HepG2 (cell line): ENCODE measurements around the gene SMYD1. TPM values are rescaled to one million over a fixed set of nuclear protein-coding genes. Genes with fewer than 3 reads are reported as not detected.

Experiments used
- IRF9 ChIP-seq: sonication (generic); formaldehyde crosslinking; IDR thresholded peaks from 2 replicates; pipeline ENCODE4 v1.8.0; 2022; ENCODE audit warnings: missing genetic modification reagents, mild to moderate bottlenecking, borderline replicate concordance
- KDM5A ChIP-seq: fragments of 200-600 bp; sonication (generic); IDR thresholded peaks from 2 replicates; pipeline ENCODE4 v1.7.0; 2018; ENCODE audit warnings: antibody characterized with exemption, mild to moderate bottlenecking, low read length, borderline replicate concordance
- KLF9 ChIP-seq: IDR thresholded peaks from 2 replicates; pipeline ENCODE4 v1.6.1; 2016; ENCODE audit warnings: low read depth
- MIER3 ChIP-seq: IDR thresholded peaks from 2 replicates; pipeline ENCODE4 v1.6.1; 2016; ENCODE audit warnings: missing compliant biosample characterization, borderline replicate concordance
- MTA1 ChIP-seq: sonication (generic); formaldehyde crosslinking; IDR thresholded peaks from 2 replicates; pipeline ENCODE4 v1.4.0; 2020; ENCODE audit warnings: missing genetic modification reagents, mild to moderate bottlenecking, borderline replicate concordance
- NR2F1 ChIP-seq, 2 experiments: fragments of 450-650 bp in 1 of 2; formaldehyde crosslinking in 1 of 2; IDR thresholded peaks; 2 replicates each; pipeline versions ENCODE4 v1.5.0 to v1.6.1; 2016 to 2020; ENCODE audit warnings: mild to moderate bottlenecking in 1 of 2, missing compliant biosample characterization in 1 of 2, missing genetic modification reagents in 1 of 2, moderate library complexity in 1 of 2
- PCBP1 ChIP-seq: fragments of 200-400 bp; formaldehyde crosslinking; IDR thresholded peaks from 2 replicates; pipeline ENCODE4 v1.6.1; 2017; ENCODE audit warnings: mild to moderate bottlenecking, low read depth, low read length, borderline replicate concordance
- POLR2AphosphoS2 ChIP-seq: IDR thresholded peaks from 2 replicates; pipeline ENCODE4 v1.6.1; 2011; ENCODE audit warnings: low read depth, low read length, improper control_type of control experiment
- RBAK ChIP-seq: sonication (generic); formaldehyde crosslinking; IDR thresholded peaks from 2 replicates; pipeline ENCODE4 v1.5.1; 2020; ENCODE audit warnings: mild to moderate bottlenecking, missing genetic modification reagents
- SPEN ChIP-seq: sonication (generic); formaldehyde crosslinking; IDR thresholded peaks from 2 replicates; pipeline ENCODE4 v1.5.1; 2020; ENCODE audit warnings: low read depth, mild to moderate bottlenecking, missing genetic modification reagents
- ZFAT ChIP-seq: sonication (generic); formaldehyde crosslinking; conservative IDR thresholded peaks from 2 replicates; pipeline ENCODE4 v1.8.1; 2023; ENCODE audit warnings: missing genetic modification reagents, inconsistent platforms
- ZNF7 ChIP-seq: IDR thresholded peaks from 2 replicates; pipeline ENCODE4 v1.6.1; 2016; ENCODE audit warnings: missing biosample characterization, missing genetic modification reagents
- polyA plus RNA-seq, 8 experiments: library from polyadenylated mRNA; depleted of rRNA in 3 of 8; stranded (reverse) in 7 of 8; unstranded in 1 of 8; fragments of >200 nt; fragmentation: Illumina TruSeq in 4 of 8; extraction: Trizol in 4 of 8; gene quantifications; 2 replicates each; pipeline versions ENCODE4 v1.2.1 to v1.2.3, GENCODE V29; 2011 to 2016; ENCODE audit warnings: low read depth in 4 of 8, missing spikeins in 1 of 8, mixed read lengths in 1 of 8; ENCODE audit not compliant: insufficient read depth in 1 of 8
- total RNA-seq, 5 experiments: library from RNA; depleted of rRNA; stranded (reverse); fragments of >200 nt; fragmentation: Illumina TruSeq; extraction: Trizol; gene quantifications; 2 replicates each; pipeline ENCODE4 v1.2.3, GENCODE V29; 2016; ENCODE audit warnings: low read depth in 1 of 5
- TF ChIP-seq, protein P1 (sequence below): sonication (generic); formaldehyde crosslinking; IDR thresholded peaks from 2 replicates; pipeline ENCODE4 v1.4.0; 2020; ENCODE audit warnings: missing genetic modification reagents; ENCODE audit errors: not compliant biosample characterization
- TF ChIP-seq, protein P2 (sequence below): conservative IDR thresholded peaks from 2 replicates; pipeline ENCODE4 v1.6.1; 2018; ENCODE audit warnings: missing genetic modification reagents
- TF ChIP-seq, protein P3 (sequence below): sonication (generic); formaldehyde crosslinking; conservative IDR thresholded peaks from 2 replicates; pipeline ENCODE4 v1.4.0; 2020; ENCODE audit warnings: missing genetic modification reagents
- TF ChIP-seq, protein P4 (sequence below): sonication (generic); formaldehyde crosslinking; IDR thresholded peaks from 2 replicates; pipeline ENCODE4 v1.4.0; 2020; ENCODE audit warnings: mild to moderate bottlenecking, missing genetic modification reagents

Gene SMYD1
- total and polyA plus RNA-seq, 2 of the 13 experiments (the other 11 are each of a cell fraction or from before 2014, with no cell fraction given), result not detected

- TF ChIP-seq, protein P1, sequence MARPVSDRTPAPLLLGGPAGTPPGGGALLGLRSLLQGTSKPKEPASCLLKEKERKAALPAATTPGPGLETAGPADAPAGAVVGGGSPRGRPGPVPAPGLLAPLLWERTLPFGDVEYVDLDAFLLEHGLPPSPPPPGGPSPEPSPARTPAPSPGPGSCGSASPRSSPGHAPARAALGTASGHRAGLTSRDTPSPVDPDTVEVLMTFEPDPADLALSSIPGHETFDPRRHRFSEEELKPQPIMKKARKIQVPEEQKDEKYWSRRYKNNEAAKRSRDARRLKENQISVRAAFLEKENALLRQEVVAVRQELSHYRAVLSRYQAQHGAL (CRISPR knock-in tag), result no peak
- TF ChIP-seq, protein P2, sequence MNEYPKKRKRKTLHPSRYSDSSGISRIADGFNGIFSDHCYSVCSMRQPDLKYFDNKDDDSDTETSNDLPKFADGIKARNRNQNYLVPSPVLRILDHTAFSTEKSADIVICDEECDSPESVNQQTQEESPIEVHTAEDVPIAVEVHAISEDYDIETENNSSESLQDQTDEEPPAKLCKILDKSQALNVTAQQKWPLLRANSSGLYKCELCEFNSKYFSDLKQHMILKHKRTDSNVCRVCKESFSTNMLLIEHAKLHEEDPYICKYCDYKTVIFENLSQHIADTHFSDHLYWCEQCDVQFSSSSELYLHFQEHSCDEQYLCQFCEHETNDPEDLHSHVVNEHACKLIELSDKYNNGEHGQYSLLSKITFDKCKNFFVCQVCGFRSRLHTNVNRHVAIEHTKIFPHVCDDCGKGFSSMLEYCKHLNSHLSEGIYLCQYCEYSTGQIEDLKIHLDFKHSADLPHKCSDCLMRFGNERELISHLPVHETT (CRISPR knock-in tag), result no peak
- no peak for TF ChIP-seq IRF9 (CRISPR knock-in tag)
- no peak for TF ChIP-seq POLR2AphosphoS2
- TF ChIP-seq, protein P3, sequence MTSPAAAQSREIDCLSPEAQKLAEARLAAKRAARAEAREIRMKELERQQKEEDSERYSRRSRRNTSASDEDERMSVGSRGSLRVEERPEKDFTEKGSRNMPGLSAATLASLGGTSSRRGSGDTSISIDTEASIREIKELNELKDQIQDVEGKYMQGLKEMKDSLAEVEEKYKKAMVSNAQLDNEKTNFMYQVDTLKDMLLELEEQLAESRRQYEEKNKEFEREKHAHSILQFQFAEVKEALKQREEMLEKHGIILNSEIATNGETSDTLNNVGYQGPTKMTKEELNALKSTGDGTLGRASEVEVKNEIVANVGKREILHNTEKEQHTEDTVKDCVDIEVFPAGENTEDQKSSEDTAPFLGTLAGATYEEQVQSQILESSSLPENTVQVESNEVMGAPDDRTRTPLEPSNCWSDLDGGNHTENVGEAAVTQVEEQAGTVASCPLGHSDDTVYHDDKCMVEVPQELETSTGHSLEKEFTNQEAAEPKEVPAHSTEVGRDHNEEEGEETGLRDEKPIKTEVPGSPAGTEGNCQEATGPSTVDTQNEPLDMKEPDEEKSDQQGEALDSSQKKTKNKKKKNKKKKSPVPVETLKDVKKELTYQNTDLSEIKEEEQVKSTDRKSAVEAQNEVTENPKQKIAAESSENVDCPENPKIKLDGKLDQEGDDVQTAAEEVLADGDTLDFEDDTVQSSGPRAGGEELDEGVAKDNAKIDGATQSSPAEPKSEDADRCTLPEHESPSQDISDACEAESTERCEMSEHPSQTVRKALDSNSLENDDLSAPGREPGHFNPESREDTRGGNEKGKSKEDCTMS (CRISPR knock-in tag), result no peak
- TF ChIP-seq ZNF7, result no peak
- no peak for TF ChIP-seq SPEN
- TF ChIP-seq RBAK (CRISPR knock-in tag), result no peak
- TF ChIP-seq PCBP1, result no peak
- peak; percentile 79; the same call in 1 of the 2 replicates for TF ChIP-seq KLF9 (CRISPR knock-in tag)
- no peak for TF ChIP-seq KDM5A
- no peak for TF ChIP-seq ZFAT (CRISPR knock-in tag)
- peak in 1 of 2 experiments; percentile 30; a peak in 1 of 4 replicates for TF ChIP-seq NR2F1 (CRISPR knock-in tag; IDR thresholded peaks at IDR 0.05)
- peak; percentile 69; the same call in 1 of the 2 replicates for TF ChIP-seq MIER3
- TF ChIP-seq, protein P4, sequence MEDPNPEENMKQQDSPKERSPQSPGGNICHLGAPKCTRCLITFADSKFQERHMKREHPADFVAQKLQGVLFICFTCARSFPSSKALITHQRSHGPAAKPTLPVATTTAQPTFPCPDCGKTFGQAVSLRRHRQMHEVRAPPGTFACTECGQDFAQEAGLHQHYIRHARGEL (CRISPR knock-in tag), result no peak
- no peak for TF ChIP-seq MTA1 (CRISPR knock-in tag)
Measured at GRCh38 chr2:88159955-88160415, 92.4 kb downstream of the SMYD1 start (continued).
